GM10847 (cell line): ENCODE results near the gene LIPE.

Source experiments
- POLR2A ChIP-seq: IDR thresholded peaks from 2 replicates; pipeline ENCODE4 v1.6.1; 2011; ENCODE audit not compliant: insufficient read length; ENCODE audit errors: extremely low read depth

LIPE gene

DNA sequence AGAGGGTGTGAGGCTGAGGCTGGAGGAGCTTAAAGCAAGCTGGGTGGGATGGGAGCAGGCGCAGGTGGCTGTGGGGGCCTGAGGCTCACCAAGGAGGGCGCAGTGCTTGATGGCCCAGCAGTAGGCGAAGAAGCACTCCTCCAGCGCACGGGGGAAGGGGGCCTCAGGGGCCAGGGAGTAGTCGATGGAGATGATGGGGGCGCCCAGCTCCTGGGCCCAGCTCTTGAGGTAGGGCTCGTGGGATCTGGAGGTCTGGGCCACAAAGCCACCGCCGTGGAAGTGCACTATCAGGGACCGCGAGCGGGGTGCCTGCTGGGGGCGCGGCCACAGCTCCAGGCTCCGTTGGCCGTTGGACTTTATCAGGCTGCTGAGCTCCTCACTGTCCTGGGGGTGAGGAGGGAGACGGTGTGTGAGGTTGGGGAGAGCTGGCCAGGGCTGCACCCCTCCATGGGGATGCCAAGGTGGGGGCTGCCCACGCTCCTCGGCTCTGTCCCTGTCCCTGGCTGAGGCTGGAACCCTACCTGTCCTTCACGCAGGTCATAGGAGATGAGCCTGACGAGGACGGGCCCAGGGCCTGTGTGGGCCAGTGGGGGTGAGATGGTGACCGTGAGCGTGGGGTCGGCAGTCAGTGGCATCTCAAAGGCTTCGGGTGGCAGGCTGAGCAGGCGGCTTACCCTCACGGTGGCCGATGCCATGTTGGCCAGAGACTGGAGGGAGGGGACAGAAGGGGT, 19.9 kb downstream of the LIPE start:
- no peak for TF ChIP-seq POLR2A

DNA sequence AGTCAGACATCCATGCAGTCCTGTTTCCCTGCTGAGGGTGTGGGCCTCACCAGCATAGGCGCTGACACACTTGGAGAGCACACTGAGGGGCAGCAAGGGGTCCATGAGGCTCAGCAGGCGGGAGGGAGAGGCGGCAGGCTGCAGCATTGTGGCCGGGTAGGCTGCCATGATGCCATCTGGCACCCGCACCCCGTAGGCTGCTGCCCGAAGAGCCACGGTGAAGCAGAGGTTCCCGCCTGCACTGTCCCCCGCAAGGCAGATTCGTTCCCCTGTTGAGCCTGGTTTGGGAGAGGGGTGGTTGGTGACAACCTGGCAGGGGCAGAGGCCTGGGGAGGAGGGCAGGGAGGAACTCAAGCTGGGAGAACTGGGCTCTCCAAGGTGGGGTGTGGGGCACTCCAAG, 21.1 kb downstream of the LIPE start:
- no peak for TF ChIP-seq POLR2A

DNA sequence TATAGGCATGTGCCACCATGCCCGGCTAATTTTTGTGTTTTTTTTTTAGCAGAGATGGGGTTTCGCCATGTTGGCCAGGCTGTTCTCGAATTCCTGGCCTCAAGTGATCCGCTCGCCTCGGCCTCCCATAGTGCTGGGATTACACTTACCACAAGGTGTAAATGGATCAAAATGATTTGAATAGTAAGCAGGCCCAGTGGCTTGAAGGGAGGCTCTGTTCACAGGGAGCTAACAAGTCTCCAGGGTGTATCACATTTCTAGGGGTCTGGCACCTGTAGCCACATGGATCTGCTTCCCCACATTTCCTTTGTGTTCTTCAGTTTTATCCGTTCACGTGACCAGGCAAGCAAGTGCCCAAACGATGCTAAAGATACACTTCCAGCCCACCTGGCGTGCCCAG, 23.6 kb downstream of the LIPE start:
- no peak for TF ChIP-seq POLR2A

DNA sequence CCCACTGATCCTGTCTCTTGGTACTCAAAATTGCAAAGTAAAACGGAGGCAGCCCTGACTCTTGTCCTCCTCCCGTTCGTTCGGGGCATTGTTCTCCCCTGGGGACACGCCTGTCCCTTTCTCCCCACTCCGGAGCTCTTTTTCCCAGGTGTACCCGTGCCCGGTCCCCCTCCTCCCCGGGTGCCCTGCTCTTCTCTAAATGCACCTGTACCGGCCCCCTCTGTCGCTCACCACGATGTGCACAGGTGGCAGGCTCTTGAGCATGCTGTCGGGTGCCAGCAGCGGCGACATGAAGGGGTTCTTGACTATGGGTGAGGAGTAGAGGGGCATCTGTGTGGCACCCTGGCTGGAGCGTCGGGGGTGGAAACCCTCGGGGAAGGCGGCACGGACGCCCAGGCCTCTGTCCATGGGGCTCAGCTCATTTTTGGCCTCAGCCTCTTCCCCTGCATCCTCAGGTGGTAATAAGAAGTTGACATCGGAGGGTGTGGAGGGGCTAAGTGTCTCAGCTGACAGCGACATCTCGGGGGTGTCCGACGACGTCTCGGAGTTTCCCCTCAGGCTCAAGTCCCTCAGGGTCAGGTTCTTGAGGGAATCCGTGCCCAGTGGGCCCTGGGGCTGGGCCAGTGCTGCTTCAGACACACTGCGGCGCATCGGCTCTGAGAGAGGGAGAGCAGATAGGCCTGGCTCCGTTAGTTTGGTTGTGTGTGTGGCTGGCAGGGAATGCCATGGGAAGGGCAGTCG, 24.6 kb downstream of the LIPE start:
- TF ChIP-seq POLR2A = no peak

DNA sequence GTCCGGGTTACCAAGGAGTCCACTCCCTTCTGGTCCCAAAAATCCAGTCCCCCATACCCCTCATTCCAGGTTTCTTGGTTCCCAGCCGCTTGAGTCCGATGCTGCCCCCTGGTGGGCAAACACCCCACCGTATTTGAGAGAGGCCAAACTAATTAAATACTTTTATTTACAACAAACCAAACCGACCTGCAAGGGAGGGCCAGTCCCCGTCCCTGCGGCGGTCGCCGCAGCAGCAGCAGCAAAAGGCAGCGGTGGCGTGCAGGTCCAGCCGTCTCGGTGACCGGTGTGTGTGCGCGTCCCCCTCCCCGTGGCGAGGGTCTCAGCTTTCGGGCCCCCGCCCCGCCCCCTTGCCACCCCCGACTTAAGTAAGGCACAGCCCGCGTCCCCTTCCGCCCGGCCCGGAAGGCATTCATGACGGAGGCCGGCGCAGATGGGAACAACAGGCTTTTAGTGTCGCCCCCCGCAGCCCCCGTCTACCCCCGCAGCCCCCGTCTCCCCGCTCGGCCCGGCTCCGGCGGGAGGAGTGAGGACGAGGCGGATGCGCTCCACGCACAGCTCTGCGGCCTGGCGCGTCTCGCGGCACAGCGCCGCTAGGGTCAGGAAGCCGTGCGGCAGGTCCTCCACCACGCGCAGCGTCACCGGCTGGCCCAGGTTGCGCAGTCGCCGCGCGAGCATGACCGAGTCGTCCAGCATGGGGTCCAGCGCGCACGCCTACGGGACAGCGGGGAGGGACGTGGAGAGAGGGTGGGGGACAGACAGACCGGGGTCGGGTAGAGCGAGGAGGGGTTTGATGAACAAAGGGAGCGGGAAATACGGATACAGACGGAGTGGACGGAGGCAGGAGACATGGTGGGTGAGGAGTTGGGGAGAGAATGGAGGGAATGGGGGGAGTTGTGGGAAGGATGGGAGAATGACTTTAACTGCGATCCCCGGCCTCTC, 25.6 kb downstream of the LIPE start:
- no peak for TF ChIP-seq POLR2A

DNA sequence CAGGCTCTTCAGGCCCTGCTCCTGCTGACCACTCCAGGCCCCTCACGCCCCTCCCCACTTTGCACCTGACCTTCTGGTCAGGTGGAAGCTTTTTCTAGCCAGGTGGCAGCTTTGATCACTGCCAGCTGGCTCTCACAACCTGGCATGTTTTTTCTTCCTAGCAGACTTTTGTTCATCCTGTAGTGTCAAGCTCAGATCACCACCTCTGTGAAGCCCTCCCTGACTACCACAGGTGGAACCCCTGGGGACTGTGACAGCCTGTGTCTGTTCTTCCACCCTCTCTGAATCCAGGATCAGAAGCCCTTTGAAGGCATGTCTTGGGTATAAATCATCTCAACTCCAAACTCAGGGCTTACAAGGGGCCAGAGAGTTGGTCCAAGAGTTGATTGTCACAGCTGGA, 26.8 kb downstream of the LIPE start:
- TF ChIP-seq POLR2A = no peak

DNA sequence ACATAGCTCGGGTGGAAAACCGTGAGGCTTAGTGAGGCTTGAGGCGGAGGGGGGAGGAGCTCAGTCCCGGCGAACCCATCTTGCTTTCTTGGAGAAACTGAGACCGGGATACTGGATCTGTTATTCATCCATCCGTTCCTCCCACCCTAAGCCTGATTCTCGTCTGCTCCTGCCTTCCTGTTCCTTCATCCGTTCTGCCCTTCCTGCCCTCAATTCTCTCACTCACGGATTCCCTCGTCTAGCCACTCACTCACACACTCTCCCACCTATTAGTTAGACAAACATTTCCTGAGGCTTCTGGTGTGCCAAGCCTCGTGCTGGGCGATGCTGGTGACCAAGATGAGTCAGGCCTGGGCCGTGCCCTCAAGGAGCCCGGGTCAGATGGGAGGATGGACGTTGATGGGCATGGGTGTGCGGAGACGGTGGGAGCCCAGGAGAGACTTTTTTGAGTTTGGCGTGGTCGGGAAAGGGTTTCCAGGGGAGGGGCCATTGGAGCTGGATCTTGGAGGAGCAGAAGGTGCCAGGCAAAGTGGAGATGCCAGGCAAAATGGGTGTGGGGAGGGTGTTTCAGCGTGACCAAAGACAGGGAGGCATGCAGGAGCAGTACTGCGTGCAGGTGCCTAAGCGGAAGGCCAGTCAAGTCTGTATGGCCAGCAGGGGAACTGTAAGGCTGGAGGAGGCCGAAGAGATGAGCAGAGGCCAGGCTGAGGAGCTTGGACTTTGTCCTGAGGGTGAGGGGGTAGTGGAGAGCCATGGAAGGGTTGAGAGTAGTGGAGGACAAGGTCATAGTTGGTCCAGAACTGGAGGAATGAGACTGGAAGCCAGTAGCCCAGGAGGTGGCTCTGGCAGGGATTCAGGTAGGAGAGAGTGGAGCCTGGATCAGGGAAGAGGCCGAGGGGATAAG, 29.7 kb downstream of the LIPE start:
- TF ChIP-seq POLR2A = no peak

DNA sequence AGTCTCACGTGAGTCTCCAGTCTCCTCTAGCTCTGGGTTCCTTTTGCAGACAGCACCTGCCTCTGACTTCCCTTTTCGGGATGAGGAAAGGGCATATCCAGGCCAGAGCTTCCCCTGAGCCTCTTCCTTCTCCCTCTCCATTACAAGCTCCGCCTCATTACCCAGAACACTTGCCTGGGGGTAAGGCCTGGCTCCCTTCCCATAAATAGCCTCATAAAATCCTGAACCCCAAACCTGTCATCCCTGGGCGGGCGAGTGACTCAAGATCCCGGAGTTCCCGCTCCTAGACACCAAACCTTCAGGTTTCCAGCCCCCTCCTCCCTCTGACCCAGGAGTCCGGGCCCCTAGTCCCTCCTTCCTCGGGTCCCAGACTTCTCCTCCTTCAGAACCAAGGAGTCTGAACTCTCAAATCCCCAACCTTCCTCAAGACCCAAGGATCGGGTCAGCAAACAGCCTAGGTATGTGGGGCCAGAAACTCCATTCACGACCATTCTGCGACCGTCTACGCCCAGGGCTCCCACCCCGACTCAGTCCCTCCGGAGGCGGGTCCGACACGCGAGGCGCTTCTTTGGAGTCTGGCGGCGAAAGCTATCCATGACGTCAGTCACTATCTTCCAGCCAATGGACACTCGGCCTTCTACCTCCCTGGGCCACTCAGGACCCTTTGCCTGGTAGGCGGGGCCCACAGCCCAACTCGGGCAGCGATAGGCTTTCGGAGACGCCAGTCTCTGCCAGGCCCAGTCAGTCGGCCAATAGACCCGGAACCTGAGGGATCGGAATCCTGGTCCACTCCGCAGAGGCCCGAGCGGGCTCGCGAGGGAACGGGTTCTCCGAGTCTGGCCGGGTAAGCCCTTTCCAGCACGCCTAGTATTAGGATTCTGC, 30.6 kb downstream of the LIPE start:
- peak; percentile 84 for TF ChIP-seq POLR2A

DNA sequence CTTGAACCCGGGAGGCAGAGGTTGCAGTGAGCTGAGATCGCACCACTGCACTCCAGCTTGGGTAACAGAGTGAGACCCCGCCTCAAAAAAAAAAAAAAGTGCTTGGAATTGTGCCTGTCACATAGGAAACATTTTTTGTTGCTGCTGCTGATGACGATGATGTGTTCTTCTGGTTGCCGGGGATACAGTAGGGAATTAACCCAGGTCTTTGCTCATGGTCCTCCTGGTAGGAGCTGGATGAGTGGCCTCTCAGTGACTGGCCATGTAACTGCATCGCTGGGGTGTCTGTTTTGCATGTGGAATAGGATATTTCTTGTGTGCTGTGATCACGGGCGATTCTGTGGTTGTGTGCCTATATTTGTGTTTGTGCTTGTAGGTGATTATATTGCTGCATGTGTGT, 32.4 kb downstream of the LIPE start:
- no peak for TF ChIP-seq POLR2A

DNA sequence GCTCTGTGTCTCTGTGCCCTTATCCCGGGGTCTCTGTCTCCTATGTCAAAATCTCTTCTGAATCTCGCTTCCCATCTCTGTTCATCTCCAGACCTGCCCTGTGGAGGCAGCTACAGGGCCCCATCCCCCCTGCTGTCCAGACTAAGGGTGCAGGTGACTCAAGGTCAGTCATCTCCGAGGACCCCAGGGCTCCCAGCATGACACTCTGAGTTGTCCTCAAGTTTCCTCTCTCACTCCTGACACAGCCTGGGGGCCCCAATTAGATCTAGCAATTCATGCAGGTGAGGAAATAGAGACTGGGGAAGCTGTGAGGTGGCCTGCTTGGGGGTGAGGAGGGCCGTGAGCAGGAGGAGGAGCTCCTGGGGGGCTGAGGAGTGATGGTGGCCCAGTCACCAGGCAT, 35.0 kb downstream of the LIPE start:
- no peak for TF ChIP-seq POLR2A

DNA sequence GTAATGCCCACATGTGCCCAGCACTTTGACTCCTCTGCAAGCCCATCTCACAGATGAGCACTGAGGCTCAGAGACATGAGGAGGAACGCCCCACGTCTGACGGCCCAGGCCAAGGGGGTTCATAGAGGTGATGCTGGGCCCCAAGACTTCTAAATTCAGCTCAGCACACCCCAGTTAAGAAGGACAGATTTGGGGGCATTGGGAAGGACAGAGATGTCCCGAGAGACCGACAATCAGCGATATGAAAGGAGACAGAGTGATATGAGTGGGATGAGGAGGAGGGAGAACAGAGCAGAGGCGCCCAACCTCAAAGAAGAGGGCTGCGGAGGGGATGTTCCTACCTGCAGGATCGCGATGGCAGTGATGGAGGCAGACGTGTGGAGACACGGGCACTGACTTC, 37.3 kb downstream of the LIPE start, which contains the start of gene CNFN:
CNFN (minus strand) TSS at position 399 of the 400 bp plus-strand sequence. CDS start 1,260 bp downstream, outside the sequence.
- TF ChIP-seq POLR2A = no peak

DNA sequence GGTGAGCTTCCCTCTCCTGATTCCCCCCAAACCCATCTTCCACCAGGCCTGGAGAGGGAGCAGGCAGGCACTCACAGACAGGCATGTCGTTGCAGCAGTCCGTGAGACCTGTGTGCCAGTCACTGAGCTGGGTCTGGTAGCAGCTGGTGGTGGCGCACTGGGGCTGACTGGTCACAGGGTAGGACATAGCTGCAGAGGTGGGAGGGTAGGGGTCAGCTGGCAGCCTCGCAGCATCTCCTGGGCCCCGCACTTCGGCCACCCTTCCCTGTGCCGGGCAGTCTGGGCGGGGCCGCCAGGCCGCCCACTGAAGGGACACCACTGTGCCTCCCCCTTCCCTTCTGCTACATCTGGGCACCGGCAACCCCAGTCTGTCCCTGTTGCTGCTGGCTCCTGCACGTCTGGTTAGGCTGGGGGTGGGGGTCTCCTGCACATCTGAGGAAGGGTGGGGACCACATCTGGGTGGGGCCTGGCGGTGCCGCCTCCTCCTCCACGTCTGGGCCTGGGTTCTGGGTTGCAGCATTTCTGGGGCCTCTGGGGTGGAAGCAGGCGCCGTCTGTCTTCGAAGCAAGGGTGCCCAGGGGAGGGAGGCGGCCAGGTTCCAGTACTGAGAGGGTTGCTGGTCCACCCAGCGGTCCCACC, 38.2 kb downstream of the LIPE start:
- TF ChIP-seq POLR2A = no peak
